HL-60 (cell line): Measurements from ENCODE around the gene MTX3.

Experiments
- DNase-seq, 2 experiments: peaks; one replicate each; pipeline ENCODE4 v3.0.0-alpha.2; 2010 to 2020; ENCODE audit warnings: low read depth in 1 of 2, low spot score in 1 of 2
- H3K27ac ChIP-seq: fragments of 250-450 bp; sonication (Bioruptor Pico); replicated peaks from 2 replicates; pipeline ENCODE4 v1.5.1; 2020; ENCODE audit warnings: mild to moderate bottlenecking, moderate library complexity
- H3K27me3 ChIP-seq: fragments of 250-450 bp; sonication (Bioruptor Pico); 2 replicates; pipeline ENCODE4 v1.5.1; 2021; ENCODE audit warnings: mild to moderate bottlenecking, moderate library complexity; ENCODE audit not compliant: insufficient read depth, poor library complexity, severe bottlenecking
- H3K4me3 ChIP-seq: replicated peaks from 2 replicates; pipeline ENCODE4 v1.5.1; 2011; ENCODE audit warnings: mild to moderate bottlenecking, control low read depth, low read length; ENCODE audit not compliant: insufficient read depth
- GABPA ChIP-seq: IDR thresholded peaks from 2 replicates; pipeline ENCODE4 v1.6.1; 2012; ENCODE audit warnings: low read depth
- POLR2AphosphoS5 ChIP-seq: IDR thresholded peaks from 2 replicates; pipeline ENCODE4 v1.6.1; 2012; ENCODE audit warnings: low read depth
- SPI1 ChIP-seq: IDR thresholded peaks from 2 replicates; pipeline ENCODE4 v1.6.1; 2012; ENCODE audit warnings: low read depth, mild to moderate bottlenecking, borderline replicate concordance
- TF ChIP-seq, protein P1 (sequence below): IDR thresholded peaks from one replicate; pipeline ENCODE4 v1.5.1; 2011; ENCODE audit warnings: low read length, control low read depth, inconsistent platforms; ENCODE audit not compliant: insufficient read depth
- TF ChIP-seq, protein P2 (sequence below): IDR thresholded peaks from 2 replicates; pipeline ENCODE4 v1.6.1; 2012; ENCODE audit warnings: low read depth; ENCODE audit not compliant: insufficient replicate concordance

MTX3 gene

DNA sequence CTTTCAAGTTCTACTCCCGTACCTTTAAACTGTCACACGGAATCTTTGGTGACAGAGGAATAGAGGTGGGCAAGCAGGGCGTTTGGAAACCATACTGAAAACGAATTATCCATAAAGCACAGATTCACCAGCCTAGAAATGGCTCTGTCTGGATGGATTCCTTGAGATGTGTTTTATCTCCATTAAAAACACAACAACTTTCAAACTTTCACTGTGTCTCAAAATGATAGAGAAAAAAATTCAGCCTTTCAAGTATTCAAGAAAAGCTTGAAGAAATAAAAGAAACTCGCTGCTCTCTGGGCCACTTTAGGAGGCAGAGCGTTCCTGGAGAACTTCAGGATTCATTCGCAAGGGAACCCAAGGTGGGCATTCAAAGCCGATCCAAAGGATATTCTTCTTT is 43.5 kb upstream of the MTX3 start:
- no peak for DNase-seq
- H3K27me3 ChIP-seq, result peaks cover 8% of the 10 kb centered on the region
- TF ChIP-seq, protein P1, sequence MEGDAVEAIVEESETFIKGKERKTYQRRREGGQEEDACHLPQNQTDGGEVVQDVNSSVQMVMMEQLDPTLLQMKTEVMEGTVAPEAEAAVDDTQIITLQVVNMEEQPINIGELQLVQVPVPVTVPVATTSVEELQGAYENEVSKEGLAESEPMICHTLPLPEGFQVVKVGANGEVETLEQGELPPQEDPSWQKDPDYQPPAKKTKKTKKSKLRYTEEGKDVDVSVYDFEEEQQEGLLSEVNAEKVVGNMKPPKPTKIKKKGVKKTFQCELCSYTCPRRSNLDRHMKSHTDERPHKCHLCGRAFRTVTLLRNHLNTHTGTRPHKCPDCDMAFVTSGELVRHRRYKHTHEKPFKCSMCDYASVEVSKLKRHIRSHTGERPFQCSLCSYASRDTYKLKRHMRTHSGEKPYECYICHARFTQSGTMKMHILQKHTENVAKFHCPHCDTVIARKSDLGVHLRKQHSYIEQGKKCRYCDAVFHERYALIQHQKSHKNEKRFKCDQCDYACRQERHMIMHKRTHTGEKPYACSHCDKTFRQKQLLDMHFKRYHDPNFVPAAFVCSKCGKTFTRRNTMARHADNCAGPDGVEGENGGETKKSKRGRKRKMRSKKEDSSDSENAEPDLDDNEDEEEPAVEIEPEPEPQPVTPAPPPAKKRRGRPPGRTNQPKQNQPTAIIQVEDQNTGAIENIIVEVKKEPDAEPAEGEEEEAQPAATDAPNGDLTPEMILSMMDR, result no peak
- TF ChIP-seq POLR2AphosphoS5, result no peak
- no peak for TF ChIP-seq GABPA
- TF ChIP-seq, protein P2, sequence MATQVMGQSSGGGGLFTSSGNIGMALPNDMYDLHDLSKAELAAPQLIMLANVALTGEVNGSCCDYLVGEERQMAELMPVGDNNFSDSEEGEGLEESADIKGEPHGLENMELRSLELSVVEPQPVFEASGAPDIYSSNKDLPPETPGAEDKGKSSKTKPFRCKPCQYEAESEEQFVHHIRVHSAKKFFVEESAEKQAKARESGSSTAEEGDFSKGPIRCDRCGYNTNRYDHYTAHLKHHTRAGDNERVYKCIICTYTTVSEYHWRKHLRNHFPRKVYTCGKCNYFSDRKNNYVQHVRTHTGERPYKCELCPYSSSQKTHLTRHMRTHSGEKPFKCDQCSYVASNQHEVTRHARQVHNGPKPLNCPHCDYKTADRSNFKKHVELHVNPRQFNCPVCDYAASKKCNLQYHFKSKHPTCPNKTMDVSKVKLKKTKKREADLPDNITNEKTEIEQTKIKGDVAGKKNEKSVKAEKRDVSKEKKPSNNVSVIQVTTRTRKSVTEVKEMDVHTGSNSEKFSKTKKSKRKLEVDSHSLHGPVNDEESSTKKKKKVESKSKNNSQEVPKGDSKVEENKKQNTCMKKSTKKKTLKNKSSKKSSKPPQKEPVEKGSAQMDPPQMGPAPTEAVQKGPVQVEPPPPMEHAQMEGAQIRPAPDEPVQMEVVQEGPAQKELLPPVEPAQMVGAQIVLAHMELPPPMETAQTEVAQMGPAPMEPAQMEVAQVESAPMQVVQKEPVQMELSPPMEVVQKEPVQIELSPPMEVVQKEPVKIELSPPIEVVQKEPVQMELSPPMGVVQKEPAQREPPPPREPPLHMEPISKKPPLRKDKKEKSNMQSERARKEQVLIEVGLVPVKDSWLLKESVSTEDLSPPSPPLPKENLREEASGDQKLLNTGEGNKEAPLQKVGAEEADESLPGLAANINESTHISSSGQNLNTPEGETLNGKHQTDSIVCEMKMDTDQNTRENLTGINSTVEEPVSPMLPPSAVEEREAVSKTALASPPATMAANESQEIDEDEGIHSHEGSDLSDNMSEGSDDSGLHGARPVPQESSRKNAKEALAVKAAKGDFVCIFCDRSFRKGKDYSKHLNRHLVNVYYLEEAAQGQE, result no peak
- no peak overlapping the region for H3K27ac ChIP-seq
- H3K4me3 ChIP-seq, result no peak overlapping the region

DNA sequence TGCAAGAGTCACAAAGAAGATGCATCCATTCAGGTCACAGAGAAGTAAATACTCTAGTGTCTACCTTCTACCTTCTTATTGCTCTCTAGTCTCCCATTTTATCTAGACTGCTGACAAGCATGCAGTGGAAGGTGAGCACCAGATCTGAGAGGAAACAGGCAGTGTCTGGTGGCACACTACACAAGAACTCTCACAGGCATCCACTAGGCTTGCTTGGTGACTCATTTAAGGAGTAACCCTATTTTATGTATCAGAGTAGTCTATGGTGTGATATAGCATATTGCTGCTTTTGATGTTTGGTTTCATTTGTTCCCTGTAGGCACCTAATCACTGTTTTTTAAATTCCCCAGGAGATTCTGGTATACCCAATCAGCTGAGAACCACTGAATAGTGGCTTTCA is 42.5 kb upstream of the MTX3 start:
- TF ChIP-seq GABPA (no peak), POLR2AphosphoS5 (no peak), SPI1 (no peak)
- TF ChIP-seq, protein P2, result no peak
- TF ChIP-seq, protein P1, result no peak
- Histone ChIP-seq H3K4me3 (no peak overlapping the region), H3K27ac (no peak overlapping the region), H3K27me3 (peaks cover 8% of the 10 kb centered on the region)
- DNase-seq, result no peak

DNA sequence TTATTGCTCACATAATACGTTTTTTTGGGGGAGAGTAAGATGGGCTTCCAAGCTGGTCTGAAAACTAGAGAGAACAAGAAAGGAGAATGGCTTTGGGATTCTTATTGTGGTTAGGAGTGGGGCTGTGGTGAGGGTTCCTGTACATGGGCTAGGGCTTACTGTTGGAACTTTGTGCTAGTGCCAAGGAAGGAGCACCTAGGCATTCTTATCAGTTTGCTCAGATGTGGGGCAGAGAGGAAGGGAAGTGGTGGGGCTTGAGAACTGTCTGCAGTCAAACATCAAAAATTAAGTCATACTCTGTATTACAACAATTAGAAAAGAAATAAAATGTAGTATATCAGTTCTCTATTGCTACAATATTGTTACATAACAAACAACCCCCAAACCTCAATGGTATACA is 40.0 kb upstream of the MTX3 start:
- DNase-seq, result no peak
- TF ChIP-seq, protein P1, result no peak
- TF ChIP-seq, protein P2, result no peak
- no peak for TF ChIP-seq GABPA
- no peak for TF ChIP-seq SPI1
- no peak for TF ChIP-seq POLR2AphosphoS5
- Histone ChIP-seq H3K27me3 (peaks cover 8% of the 10 kb centered on the region), H3K27ac (no peak overlapping the region), H3K4me3 (no peak overlapping the region)
